ENCODE data around the gene SUGP2.
"Not testable (repeated sequence)": the region's sequence is repeated elsewhere in the genome, so short reads cannot be mapped to it uniquely, and the experiment has no call there.

The SUGP2 gene

DNA sequence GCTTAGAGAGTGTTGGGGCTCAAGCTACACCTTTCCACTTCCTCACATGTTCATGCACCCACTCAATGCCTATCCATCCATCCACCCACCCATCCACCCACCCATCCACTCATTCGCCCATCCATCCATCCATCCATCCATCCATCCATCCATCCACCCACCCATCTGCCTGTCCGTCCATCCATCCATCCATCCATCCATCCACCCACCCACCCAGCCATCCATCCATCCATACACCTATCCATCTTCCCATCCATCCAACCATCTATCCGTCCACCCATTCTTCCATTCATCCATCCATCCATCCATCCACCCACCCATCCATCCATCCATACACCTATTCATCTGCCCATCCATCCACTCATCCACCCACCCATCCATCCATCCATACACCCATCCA, 79.2 kb downstream of the SUGP2 start:
- no peak for DNase-seq (ENCODE audit: low read depth in 2 of 2)

DNA sequence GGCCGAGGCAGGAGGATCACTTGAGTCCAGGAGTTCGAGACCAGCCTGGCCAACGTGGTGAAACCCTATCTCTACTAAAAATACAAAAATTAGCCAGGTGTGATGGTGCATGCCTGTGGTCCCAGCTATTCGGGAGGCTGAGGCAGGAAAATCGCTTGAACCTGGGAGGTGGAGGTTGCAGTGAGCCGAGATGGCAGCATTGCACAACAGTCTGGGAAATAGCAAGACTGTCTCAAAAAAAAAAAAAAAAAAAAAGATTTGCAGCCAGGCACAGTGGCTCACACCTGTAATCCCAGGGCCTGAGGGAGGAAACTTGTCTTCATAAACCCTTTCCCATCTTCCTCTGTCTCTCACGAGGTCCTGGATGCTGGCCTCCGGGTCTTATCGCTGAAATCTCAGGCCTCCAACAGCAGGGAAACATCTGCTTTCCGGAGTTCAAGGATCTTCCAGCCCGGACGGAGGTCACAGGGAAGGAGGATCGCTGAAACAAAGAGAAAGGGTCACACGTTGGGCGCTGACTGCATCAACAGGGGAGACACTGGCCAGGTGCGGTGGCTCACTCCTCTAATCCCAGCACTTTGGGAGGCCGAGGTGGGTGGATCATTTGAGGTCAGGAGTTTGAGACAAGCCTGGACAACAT, 80.8 kb downstream of the SUGP2 start:
- DNase-seq (ENCODE audit: low read depth in 2 of 2): not testable (repeated sequence)

GRCh38 chr19:18951721-18952281, 81.5 kb downstream of the SUGP2 start:
- no peak for DNase-seq (ENCODE audit: low read depth in 2 of 2)

DNA sequence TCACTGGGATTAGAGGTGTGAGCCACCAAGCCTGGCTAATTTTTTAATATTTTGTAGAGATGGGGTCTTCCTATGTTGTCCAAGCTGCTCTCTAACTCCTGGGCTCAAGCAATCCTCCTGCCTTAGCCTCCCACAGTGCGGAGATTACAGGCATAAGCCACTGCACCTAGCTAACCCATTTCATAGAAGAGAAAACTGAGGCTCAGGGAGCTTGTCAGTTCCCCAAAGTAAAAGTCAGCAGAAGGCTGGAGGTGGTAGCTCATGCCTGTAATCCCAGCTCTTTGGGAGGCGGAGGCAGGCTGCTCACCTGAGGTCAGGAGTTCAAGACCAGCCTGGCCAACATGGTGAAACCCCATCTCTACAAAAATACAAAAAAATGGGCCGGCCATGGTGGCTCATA, 83.5 kb downstream of the SUGP2 start:
- DNase-seq (ENCODE audit: low read depth in 2 of 2): no peak

- DNase-seq (ENCODE audit: low read depth in 2 of 2): no peak
These were observed 84.4 kb downstream of the SUGP2 start for GRCh38 chr19:18948976-18949356.

- no peak for DNase-seq (ENCODE audit: low read depth in 2 of 2)
These were observed 85.0 kb downstream of the SUGP2 start for GRCh38 chr19:18948075-18948975.

- no peak for DNase-seq (ENCODE audit: low read depth in 2 of 2)
These were observed 86.4 kb downstream of the SUGP2 start for GRCh38 chr19:18946918-18947317.

- no peak for DNase-seq (ENCODE audit: low read depth in 2 of 2)
These were observed 87.0 kb downstream of the SUGP2 start for GRCh38 chr19:18946335-18946734.

GRCh38 chr19:18945297-18945696, 88.0 kb downstream of the SUGP2 start:
- no peak for DNase-seq (ENCODE audit: low read depth in 2 of 2)

DNA sequence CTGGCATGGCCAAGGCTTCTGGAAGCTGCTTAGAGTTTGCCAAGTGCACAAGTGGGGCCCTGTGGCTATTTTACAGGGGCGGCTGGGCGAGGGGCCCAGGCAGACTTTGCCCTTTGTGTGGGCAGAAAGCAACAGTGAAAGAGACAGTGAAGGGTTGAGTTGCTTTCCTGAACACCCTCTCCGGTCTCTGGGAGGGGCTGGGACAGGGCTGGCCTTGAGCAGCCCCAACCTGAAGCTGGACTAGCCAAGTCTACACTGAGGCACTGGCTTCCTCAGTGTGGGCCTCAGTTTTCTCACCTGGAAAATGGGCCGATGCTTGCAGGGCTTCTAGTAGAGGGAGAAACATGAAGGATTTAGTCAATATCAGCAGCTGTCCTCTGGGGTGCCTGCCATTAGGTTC, 89.9 kb downstream of the SUGP2 start:
- DNase-seq (ENCODE audit: low read depth in 2 of 2): no peak

DNA sequence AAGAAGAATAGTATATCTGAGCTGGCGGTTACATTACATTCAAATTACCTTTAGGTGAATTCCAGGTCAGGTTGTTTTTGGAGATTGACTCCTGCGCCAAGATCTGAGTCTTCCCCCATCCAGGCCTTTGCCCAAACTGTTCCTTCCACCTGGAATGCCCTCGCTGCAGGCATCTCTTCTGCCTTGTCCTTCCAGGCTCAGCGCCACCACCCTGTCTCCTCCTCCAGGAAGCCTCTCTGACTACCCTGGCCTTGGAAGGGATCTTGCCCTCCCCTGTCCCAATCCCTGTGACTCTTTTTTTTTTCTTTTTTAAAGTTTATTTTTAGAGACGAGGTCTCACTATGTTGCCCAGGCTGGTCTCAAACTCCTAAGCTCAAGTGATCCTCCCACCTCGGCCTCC, 90.6 kb downstream of the SUGP2 start:
- DNase-seq (ENCODE audit: low read depth in 2 of 2): no peak

DNA sequence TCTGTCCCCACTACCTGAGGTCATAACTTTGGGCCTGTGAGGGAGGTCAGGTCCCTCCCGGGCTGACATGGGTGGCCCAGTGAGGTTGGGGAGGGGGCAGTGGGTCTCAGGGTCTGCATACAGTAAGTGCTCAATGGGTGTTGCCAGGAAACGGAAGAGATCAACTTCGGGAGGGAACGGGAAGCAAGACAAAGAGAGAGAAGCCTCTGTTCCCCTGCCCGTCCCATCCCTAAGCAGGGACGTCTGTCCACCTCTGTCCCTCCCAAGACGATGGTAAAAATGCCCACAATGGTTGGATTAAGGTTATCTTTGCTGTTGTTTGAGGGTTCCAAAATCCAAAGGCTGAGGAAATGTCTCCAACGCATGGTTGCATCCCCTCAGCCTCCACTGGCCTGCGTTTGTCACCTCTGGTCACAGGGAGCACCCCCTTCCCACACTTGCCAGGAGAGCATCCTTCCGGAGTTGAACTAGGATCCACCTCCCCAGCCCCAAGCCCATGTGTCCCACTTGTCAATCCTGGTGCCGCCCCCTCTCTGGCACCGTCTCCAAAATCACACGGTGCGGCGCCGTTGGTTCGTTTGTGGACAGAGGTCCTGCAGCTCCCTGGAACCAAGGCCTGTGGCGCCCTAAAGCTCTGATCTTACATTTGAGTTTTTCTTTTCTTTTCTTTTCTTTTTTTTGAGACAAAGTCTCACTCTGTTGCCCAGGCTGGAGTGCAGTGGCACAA, 91.5 kb downstream of the SUGP2 start:
- DNase-seq (ENCODE audit: low read depth in 2 of 2): no peak

Data from stimulated activated CD4-positive, alpha-beta T cell treated with anti-CD3 and anti-CD28 coated beads, Interleukin-1b, Interleukin-23, amount 100 ng/mL, for 4 hours (primary cell).